Astrocyte (in vitro differentiated cells and primary cell): ENCODE measurements around the gene RNASE13.

Source experiments
- EZH2 ChIP-seq: IDR thresholded peaks from 2 replicates; pipeline ENCODE4 v1.6.1; 2012; ENCODE audit warnings: mild to moderate bottlenecking, low read length, inconsistent platforms; ENCODE audit not compliant: insufficient read depth
- TF ChIP-seq, protein P1 (sequence below): IDR thresholded peaks from 2 replicates; pipeline ENCODE4 v1.5.1; 2011; ENCODE audit warnings: low read depth, mild to moderate bottlenecking, inconsistent platforms, low read length, moderate library complexity; ENCODE audit not compliant: insufficient read depth

DNA sequence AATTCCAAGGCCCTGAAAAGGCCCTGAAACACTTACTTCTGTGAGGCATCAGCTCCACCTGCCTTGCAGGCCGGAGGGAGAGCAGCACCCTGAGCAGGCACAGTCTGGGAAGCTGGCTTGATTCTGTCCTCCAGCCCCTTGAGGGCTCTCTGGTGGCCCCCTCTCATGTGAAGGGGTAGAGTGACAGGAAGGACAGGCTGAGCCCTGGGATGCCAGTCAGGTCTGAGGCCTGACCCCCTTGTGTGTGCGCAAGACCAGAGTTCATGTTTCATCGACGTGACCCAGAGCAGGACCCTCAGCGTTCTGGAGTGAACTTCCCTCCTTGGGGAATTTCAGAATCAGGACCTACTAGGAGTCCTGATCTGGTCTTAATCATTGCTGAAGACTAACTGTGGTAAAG, 24.3 kb upstream of the RNASE13 start:
- TF ChIP-seq, protein P1, sequence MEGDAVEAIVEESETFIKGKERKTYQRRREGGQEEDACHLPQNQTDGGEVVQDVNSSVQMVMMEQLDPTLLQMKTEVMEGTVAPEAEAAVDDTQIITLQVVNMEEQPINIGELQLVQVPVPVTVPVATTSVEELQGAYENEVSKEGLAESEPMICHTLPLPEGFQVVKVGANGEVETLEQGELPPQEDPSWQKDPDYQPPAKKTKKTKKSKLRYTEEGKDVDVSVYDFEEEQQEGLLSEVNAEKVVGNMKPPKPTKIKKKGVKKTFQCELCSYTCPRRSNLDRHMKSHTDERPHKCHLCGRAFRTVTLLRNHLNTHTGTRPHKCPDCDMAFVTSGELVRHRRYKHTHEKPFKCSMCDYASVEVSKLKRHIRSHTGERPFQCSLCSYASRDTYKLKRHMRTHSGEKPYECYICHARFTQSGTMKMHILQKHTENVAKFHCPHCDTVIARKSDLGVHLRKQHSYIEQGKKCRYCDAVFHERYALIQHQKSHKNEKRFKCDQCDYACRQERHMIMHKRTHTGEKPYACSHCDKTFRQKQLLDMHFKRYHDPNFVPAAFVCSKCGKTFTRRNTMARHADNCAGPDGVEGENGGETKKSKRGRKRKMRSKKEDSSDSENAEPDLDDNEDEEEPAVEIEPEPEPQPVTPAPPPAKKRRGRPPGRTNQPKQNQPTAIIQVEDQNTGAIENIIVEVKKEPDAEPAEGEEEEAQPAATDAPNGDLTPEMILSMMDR = no peak
- TF ChIP-seq EZH2 = no peak
